GM21529 (cell line): ENCODE measurements around the gene DMD.

Experiments
- ATAC-seq: cut with Tn5 transposase; IDR thresholded peaks from one replicate; pipeline ENCODE4 v1.9.1; 2021; ENCODE audit not compliant: unreplicated experiment

DMD gene

GRCh38 chrX:31266203-31267076 is 1944.9 kb downstream of the DMD start:
- peak; percentile 95 for ATAC-seq

- no peak for ATAC-seq
Observed at GRCh38 chrX:31265383-31265782, 1946.0 kb downstream of the DMD start.

DNA sequence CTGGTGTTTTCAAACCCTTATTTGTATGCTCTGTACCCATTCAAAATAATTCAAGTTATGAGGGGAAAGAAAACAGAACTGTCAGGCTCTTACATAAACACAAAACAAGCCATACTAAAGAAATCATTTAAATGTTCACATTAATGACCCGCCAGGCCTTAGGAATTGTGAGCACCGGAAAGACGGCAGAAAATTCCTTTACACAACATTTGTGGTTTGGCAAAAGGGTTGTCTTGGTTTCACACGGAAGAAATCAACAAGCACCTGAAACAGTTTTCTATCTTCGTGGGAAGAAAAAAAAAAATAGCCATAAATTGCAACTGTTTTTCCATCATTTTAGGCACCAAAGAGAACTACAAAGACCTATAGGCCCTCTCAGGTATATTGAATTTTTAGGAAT is 1951.0 kb downstream of the DMD start:
- ATAC-seq: no peak

GRCh38 chrX:31258166-31258565 is 1953.2 kb downstream of the DMD start:
- ATAC-seq: no peak

DNA sequence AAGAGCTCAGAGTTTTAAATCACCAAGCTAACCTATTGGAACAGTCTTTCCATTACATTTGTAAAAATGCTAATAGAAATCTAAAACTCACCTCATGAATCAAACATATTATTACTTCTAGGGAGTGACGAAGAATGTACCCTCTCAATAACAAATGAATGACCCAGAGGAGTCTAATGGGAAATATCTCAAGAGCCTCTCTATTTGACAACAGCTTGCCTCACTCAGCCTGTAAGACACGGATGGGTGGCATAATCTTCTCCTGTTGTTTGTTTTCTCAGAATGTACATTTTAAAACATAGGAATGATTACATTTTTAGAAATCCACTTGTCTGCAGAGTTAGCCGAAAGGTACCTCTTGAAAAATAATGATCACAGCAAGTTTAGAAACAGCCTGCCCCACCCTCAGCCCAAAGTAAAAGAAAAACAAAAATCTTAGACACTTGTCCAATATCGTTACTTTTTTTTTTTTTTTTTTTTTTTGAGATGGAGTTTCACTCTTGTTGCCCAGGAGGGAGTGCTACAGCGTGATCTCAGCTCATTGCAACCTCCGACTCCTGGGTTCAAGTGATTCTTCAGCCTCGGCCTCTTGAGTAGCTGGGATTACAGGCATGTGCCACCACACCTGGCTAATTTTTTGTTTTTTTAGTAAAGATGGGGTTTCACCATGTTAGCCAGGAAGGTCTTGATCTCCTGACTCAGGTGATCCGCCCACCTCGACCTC is 1955.9 kb downstream of the DMD start:
- no peak for ATAC-seq

- no peak for ATAC-seq
Observed at GRCh38 chrX:31252133-31252532, 1959.2 kb downstream of the DMD start.

GRCh38 chrX:31251336-31251735 is 1960.0 kb downstream of the DMD start:
- no peak for ATAC-seq

- ATAC-seq: peak; percentile 56
Observed at GRCh38 chrX:31245714-31246113, 1965.6 kb downstream of the DMD start.

- no peak for ATAC-seq
Observed at GRCh38 chrX:31243804-31244203, 1967.5 kb downstream of the DMD start.

DNA sequence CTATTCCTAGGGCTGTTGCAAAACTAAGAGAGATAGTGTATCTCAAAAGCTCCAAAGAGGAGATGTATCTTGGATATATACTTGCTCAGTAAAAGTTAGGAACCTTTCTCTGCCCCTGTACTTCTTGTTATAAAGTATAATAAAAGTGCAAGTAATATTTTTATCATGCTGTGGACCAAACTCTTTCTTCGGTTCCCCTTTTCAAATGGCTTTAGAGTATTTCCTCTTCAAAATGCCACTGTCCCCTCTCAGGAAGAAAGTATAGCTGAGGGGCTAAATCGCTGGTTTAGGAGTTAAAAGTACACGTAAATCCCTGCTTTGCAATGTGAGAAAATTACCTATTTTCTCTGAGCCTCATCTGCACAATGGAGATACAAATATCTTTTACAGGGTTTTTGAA is 1970.4 kb downstream of the DMD start:
- ATAC-seq: no peak

DNA sequence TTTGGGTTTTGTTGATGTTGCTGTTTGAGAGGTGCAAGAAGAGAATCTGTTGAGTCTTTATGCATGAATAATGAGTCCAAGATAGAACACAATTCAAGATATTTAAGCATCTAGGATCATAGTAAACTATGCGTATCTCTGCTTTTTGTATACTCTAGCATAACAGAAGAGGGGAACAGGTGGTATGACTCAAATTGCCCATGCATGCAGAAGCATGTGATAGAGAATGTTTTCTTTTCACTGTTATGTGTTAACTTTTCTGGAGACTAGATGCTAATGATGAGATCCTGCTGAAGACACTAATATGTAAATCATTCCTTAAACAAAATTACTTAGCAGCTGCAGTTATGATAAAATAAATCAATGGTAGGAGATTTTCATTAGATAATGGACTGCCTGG is 1974.2 kb downstream of the DMD start:
- ATAC-seq: peak; percentile 60

GRCh38 chrX:31236231-31236630 is 1975.1 kb downstream of the DMD start:
- ATAC-seq: peak; percentile 52

- ATAC-seq: no peak
Observed at GRCh38 chrX:31233941-31234496, 1977.3 kb downstream of the DMD start.

DNA sequence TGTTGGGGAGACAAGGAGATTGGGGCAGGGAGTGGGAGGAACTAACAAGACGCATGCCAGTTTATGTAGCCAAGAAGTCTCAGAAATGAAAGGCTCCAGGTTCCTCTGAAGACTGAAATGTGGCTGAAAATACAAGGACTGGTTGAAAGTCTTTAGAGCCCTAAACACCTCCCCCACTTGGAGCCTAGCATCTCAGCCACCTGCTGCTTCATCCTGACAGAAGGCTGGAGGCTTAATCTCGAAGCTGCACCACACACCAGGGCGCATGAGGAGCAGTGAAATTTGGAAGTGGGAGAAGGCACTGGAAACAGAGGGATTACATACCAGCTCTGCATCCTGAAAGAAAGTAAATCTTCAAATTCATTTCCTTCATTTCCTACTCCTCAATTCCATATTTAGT is 1978.8 kb downstream of the DMD start:
- ATAC-seq: no peak

GRCh38 chrX:31228909-31229308 is 1982.4 kb downstream of the DMD start:
- peak; percentile 94 for ATAC-seq

DNA sequence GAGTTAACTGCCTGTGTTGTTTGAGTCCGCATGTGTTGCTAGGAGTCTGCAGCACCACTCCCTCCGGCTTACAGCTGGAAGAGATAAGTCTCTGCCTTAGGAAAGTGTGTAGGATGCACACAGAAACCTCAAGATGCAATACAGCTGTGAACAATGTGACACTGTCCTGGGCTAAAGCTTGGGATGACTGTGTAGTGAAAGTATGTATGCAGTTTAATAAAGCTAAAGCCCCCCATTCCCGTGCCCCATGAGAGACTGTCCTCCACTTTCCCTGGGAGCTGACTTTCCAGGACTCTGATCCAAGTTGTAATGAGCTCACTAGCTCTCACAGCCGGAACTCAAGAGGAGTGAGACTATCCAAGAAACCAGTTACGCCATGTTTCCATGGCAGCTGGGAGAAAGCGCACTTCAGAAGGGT is 1982.9 kb downstream of the DMD start:
- ATAC-seq: peak; percentile 6

DNA sequence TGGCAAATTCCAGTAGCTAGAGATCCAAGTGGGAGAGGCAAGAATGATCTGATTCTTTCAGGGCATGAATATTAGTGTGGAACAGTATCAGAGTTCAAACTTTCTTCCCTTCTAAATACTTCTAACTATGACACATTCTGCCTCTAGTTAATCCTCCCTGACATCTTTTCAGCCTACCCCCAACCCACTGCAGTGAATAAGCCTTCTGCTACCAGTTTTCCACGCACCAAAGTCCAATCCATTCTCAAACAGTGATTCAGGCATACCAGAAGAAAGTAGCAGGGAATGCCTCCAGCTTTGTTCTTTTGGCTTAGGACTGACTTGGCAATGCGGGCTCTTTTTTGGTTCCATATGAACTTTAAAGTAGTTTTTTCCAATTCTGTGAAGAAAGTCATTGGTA is 1984.1 kb downstream of the DMD start:
- ATAC-seq: no peak

- no peak for ATAC-seq
Observed at GRCh38 chrX:31225819-31226218, 1985.5 kb downstream of the DMD start.

- no peak for ATAC-seq
Observed at GRCh38 chrX:31224381-31225012, 1986.9 kb downstream of the DMD start.

DNA sequence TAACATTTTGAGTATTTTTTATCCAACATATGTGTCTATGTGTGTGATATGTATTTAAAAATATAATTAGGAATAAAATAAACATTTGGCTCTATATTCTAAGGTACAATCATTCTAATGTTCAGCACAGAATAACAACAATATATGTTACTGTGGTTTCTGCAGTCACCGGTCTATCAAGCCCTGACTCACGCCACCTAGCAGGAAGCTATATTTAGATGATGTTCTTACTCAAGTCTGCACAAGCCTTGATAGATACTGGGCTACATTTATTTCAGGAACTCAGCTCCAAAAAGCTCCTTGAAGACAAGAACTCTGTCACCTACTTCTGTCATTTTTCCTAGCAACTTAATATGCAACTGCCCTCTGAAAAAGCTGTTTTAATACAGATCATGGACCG is 1987.5 kb downstream of the DMD start:
- ATAC-seq: peak; percentile 79

DNA sequence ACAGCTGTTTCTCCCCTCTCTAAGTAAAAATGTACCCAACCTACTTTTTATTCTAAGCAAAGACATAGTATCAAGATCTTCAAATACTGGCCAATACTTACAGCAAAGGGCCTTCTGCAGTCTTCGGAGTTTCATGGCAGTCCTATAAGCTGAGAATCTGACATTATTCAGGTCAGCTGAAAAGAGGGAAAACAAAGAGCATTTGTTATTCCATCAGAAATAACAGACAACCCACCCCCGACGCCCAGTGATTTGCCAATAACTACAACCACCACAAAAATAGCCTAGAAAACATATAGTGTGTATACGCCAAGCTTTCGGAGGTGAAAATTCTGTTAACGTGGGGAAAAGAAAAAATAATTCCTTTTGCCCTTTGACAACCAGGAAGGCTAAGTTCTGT is 1988.4 kb downstream of the DMD start:
- ATAC-seq: no peak

GRCh38 chrX:31219174-31219573 is 1992.2 kb downstream of the DMD start:
- ATAC-seq: no peak
